Umbilical cord (tissue), 2 donors: ENCODE results near the gene PIAS1. TPM values are rescaled to one million over a fixed set of nuclear protein-coding genes. Genes with fewer than 3 reads are reported as not detected.
"Not testable (repeated sequence)": the region's sequence is repeated elsewhere in the genome, so short reads cannot be mapped to it uniquely, and the experiment has no call there.

Source experiments
- DNase-seq: peaks from one replicate; pipeline ENCODE4 v3.0.0-alpha.2; 2015; ENCODE audit warnings: low spot score
- total RNA-seq: library from RNA; depleted of rRNA; stranded (reverse); fragments of >200 nt; gene quantifications from one replicate; pipeline ENCODE4 v1.2.3, GENCODE V29; 2014; ENCODE audit warnings: low replicate concordance; ENCODE audit not compliant: insufficient read depth

The PIAS1 gene
- total RNA-seq, 1 donor from 2014 or later, result 40.0 TPM

DNA sequence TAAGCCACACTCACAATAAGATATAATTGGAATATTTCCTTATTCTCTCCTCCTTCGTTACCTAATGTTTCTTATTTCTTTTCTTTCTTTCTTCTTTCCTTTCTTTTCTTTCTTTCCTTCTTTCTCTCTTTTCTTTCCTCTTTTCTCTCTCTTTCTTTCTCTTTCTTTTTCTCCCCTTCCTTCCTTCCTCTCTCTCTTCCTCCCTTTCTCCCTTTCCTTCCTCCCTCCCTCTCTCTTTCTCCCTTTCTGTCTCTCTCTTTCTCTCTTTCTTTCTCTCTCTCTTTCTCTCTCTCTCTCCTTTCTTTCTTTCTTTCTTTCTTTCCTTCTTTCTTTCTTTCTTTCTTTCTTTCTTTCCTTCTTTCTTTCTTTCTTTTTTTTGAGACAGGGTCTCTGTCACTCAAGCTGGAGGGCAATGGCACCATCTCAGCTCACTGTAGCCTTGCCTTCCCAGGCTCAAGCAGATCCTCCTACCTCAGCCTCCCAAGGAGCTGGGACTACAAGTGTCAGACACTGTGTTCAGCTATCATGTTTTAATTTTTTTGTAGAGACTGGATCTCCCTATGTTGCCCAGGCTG, 19.3 kb upstream of the PIAS1 start:
- no peak for DNase-seq

- DNase-seq, result no peak
Observed at GRCh38 chr15:68038246-68038645, 15.9 kb upstream of the PIAS1 start.

DNA sequence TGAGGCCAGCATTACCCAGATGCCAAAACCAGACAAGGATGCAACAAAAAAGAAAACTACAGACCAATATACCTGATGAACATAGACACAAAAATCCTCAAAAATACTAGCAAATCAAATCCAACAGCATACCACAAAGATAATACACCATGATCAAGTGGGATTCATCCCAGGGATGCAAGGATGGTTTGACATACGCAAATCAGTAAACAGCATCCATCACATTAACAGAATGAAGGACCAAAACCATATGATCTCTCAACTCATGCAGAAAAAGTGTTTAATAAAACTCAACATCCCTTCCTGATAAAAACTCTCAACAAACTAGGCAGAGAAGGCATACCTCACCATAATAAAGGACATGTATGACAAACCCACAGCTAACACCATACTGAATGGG, 14.0 kb upstream of the PIAS1 start:
- DNase-seq, result no peak

DNA sequence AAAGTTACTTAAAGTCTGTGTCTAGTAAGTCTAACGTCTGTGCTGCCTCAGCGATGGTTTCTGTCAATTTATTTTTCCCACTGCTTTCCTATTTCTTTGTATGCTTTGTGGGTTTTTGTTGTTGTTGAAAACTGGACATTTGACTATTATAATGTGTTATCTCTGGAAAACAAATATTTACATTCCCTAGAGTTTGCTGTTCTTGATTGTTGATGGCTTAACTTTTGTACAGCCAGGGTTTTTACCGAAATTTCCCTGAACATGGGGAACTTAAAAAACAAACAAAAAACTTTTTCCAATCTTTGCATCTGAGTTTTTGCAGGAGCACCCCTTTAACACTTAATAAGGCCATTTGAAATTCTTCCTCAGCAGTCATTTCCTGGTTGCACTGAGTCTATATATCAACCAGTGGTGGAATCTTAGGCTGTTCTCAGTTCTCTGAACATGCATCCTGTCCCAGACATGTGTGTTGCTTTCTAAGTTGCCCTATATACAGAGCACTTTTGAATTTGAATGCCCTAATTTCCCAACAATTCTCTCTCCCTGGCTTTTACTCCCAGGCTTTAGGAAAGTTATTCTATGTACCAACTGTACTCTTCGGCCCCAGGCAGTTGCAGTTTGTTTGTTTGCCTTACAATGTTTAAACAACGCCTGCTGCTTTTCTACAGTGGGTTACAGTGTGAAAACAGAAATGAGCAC, 11.8 kb upstream of the PIAS1 start:
- DNase-seq, result no peak

DNA sequence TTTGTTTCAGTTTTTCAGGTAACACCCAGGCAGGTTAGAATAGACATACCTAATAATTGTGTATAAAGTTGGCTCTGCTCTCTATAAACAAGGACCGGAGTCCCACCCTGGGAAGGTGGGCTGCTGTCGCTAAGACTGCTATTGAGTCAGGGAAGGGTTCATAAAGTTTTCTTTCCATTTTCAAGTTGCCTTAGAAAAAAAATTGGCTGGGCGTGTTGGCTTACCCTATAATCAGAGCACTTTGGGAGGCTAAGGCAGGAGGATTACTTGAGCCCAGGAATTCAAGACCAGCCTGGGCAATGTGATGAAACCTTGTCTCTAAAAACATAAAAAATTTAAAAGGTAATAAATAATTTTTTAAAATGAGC, 11.3 kb upstream of the PIAS1 start:
- peak; percentile 17 for DNase-seq

DNA sequence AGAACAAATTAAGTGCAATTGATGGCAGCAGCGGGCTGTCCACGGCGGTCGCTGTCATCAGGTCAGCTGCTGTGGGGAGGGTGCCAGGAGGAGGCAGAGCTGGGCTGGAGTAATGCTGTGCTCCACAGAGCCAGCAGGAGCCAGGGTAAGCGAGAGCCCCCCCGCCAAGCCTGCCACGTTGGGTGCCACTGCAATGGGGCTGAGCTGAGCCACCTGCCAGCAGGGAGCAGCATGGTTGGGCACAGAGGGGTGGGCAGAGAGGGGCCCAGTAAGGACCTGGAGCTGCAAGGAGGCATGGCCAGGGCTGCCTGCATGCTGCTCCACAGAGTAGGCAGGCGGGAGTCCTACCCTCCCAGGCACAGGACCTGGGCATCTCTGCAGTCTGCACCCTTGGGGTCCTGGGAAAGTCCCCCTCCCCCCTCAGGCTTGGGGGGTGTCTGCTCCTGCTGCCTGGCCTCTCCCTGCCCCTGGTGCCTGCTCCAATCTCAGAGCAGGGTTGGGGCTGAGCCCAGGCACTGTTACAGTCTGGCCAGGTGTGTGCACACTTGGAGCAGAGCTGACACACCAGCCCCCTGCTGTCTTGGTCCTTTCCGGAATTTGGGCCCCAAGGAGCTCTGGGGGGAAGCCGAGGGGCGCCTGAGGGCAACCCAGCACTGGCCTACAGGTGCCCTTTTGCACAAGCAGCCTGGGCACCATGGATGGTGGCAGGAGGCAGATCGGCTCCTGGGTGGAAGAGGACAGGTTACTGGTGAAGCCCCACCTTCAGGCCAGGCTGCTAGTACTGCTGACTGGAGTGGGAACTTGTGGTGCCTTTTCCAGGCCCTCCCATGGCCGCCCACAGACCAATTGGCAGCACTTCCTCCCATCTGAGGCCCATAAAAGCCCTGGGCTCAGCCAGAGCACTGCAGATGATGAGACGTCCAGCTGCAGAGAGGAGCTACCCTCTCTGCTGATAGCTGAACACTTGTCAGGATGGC, 8.5 kb upstream of the PIAS1 start:
- DNase-seq, result no peak

DNA sequence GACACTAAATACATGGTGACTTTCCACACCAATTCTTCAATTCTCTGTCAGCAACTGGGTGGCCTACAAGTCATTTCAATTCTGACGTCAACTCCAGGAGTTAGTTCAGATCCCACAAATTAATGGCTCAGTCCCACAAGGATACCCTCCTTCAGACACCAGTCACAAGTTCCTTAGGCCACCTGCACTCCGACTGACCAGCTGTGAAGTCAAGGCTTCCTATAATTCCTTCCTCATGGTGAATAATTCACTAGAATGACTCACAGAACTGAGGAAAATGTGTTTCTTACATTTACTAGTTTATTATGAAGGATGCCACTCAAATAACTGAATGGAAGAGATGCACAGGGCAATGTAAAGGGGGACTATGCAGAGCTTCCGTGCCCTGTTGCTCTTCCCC, 6.3 kb upstream of the PIAS1 start:
- DNase-seq, result no peak

GRCh38 chr15:68051109-68051508, 3.0 kb upstream of the PIAS1 start:
- no peak for DNase-seq

DNA sequence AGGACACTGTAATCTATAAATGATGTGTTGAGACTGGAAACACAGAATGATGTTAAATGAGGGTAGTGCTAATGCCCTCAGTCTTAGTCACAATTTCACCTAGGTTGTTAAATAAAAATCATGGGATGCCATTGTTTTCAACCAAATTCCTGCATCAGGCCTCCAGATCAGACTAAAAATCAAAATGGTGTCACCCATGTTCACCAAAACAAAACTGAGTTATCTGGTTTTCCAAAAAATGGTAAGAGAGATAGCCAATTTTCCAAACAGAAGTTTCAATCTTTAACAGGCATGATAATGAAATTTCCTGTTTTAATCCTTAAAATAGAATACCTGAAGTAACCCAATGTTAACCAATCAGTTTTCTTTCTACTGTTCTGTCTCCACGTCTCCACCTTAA, 2.2 kb upstream of the PIAS1 start:
- no peak for DNase-seq

GRCh38 chr15:68052431-68052830, 1.7 kb upstream of the PIAS1 start:
- no peak for DNase-seq

GRCh38 chr15:68053001-68053400, 1.1 kb upstream of the PIAS1 start:
- no peak for DNase-seq

GRCh38 chr15:68054628-68055223, 611 bp downstream of the PIAS1 start:
- peak; percentile 84 for DNase-seq

DNA sequence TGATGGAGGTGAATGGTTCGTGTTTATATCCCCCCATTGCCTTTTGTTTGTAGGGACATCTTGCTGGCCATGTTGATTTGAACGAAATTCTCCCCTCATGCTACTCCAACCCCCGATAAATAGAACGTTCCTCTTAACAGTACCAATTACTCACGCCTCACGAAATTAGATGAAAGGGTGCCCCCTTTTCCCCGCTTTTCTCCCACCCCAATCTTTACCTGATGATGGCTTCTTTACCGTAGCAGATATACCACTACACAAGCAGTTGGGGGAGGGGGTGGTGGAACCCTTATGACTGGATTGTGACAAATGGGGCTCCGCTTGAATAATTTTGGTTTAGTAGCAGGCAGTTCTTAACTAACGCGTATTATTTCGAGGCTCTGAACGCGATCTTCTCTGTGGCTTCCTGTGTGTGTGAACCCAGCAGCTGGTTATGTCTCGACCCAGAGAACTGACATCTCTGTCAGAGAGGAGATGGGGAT, 1.1 kb downstream of the PIAS1 start:
- peak; percentile 67 for DNase-seq

- peak; percentile 17 for DNase-seq
Observed at GRCh38 chr15:68056097-68056865, 2.2 kb downstream of the PIAS1 start.

DNA sequence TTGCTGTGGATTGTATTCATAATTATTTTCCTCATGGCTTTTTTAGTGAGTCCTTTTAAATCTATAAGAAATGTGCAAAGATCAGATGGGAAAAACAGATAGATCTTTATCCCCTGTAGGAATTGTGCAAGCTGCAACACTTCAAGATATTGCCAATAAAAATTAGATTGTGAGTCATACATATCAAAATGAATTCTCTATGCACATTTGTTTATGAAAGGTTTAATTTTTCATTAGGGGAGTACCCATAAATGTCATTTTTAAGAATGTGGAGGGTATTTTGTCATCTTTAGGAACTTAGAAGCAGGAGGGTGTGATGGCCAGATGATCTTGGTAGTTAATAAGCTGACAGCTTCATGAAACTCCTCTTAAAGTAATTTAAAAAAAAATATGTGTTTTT, 2.9 kb downstream of the PIAS1 start:
- DNase-seq, result no peak

- DNase-seq, result no peak
Observed at GRCh38 chr15:68057758-68058157, 3.6 kb downstream of the PIAS1 start.

GRCh38 chr15:68058970-68059369, 4.9 kb downstream of the PIAS1 start:
- DNase-seq, result not testable (repeated sequence)

- DNase-seq, result no peak
Observed at GRCh38 chr15:68059630-68060029, 5.5 kb downstream of the PIAS1 start.

DNA sequence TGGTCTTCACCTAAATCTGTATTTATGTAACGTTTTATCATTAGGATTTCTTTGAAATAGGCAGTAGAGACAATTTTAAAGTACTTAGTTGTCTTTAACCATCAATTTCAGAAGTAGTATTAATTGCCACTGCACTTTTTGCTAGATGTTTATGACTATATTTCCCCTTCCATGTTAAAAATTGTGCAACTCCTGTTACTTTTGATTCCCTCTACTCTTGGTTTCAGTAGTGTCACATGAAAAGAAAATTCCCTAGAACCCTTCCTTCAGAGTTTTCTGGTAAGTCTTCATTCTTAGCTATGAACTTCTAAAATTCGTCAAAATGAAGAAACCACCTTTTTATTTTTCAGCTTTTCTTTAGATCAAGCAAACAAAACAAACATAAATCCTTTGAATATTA, 7.1 kb downstream of the PIAS1 start:
- DNase-seq, result no peak

GRCh38 chr15:68061602-68062001, 7.5 kb downstream of the PIAS1 start:
- no peak for DNase-seq

- no peak for DNase-seq
Observed at GRCh38 chr15:68062214-68062613, 8.1 kb downstream of the PIAS1 start.
